Stimulated activated CD4-positive, alpha-beta T cell treated with anti-CD3 and anti-CD28 coated beads, TNF-alpha, amount 100 ng/mL, for 4 hours (primary cell): ENCODE results near the gene ABCC2.
A peak's percentile ranks its signal among the peaks of the same experiment; 100 is the strongest.
"Not testable (repeated sequence)": the region's sequence is repeated elsewhere in the genome, so short reads cannot be mapped to it uniquely, and the experiment has no call there.

ENCODE experiments used
- DNase-seq, 3 experiments: peaks; one replicate each; pipeline ENCODE4 v3.0.0-alpha.2; 2020; ENCODE audit warnings: low read depth in 3 of 3

ABCC2 gene

DNA sequence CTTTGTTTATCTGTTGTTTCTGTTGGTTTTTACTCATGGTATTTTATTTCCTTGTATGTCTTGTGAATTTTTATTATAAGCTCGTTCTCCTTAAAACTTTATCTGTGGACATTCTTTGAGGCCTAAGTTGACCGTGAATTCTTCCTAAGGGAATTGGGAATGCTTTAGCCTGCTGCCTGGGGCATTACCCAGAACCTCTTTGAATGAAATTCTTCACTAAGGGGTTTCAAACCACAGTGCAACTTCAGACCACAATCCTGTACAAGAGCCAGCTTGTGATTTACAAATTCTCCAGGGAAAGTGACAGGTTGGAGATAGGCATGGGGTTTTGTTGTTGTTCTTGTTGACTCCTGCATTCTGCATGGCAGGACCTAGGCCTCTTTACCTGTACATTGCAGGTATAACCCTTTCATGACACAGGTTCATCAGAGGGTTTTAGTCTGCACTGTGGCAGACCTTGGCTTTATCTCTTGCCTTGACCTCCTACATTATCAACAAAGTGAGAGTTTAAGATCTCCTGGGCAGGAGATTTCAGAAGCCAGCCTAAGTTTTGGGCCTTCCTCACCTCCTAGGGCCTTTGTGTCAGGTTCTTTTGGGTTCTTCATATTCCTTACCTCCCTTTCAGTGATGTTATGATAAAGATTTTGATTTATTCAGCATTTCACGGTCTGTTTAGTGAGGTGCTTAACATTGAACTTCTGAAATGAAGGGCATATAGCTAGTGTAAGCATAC is 70.2 kb downstream of the ABCC2 start:
- DNase-seq, result no peak

- no peak for DNase-seq
These were observed 71.2 kb downstream of the ABCC2 start for GRCh38 chr10:99853655-99854054.

DNA sequence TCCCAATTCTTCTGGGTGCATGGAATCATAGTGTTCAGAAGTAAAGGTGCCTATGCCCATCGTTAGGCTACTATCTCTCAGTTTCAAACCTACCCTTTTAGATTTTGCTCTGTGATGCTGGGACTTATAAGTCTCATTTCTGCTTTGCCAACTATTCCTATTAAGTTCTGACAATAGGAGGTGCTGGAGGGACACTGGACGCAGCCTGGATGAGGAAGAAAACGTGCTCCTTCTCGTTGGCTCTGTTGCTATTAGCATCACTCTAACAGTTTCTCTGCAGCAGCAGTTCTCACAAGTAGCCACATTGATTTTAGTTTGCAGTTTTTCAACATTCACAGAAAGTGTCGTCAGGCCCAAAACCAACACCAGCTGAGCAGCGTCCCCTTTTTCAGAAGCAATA is 72.4 kb downstream of the ABCC2 start:
- no peak for DNase-seq

DNA sequence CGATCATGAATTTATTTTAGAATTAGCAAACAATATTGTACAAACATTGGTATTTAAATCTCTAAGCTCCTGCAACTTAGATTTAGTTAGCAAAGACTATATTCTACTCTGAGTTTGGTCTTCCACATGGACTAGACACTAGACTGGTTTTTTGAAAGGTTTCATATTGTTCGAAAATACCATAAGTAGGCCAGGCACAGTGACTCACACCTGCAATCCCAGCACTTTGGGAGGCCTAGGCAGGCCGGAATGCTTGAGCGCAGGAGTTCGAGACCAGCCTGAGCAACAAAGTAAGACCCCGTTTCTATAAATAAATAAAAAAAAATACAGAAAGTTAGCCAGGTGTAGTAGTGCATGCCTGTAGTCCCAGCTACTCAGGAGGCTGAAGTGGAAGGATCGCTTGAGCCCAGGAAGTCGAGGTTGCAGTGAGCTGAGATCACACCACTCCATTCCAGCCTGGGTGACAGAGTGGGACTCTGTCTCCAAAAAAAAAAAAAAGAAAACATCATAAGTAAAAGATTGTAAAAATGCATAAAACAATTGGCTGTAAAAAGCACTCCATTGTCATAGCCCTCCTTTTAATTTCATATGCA is 73.1 kb downstream of the ABCC2 start:
- no peak for DNase-seq

GRCh38 chr10:99858849-99859248 is 76.4 kb downstream of the ABCC2 start:
- DNase-seq, result no peak

DNA sequence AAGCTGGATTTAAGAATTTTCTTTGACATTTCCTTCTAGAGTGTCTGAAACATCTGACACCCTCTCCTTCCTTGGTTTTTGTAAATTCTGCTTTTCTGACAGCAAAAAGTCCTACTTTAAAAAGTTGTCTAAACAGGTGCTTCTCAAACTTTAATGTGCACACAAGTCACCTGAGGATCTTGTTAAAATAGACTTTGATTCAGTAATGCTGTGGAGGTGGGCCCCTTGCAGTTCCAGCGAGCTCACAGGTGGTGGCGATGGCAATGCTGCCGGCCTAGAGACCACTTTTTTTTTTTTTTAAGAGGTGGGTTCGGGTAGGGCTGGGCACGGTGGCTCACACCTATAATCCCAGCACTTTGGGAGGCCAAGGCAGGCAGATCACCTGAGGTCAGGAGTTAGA is 77.1 kb downstream of the ABCC2 start:
- no peak for DNase-seq

DNA sequence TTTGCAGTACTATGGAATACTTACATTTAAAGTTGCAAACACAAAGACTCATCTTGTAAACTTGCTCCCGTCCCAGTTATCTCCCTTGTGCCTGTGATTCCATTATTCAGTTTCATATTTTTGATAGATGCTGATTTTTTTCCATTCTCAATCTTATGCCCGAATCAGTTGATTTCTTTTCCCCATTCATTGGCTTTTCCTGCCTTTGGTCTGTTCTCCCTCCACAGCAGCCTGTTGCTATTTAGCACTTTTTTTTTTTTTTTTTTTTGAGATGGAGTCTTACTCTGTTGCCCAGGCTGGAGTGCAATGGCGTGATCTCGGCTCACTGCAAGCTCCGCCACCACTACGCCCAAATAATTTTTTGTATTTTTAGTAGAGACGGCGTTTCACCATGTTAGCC is 78.0 kb downstream of the ABCC2 start:
- no peak for DNase-seq

GRCh38 chr10:99863535-99864240 is 81.2 kb downstream of the ABCC2 start:
- DNase-seq, result not testable (repeated sequence)

GRCh38 chr10:99867250-99867649 is 84.8 kb downstream of the ABCC2 start:
- DNase-seq, result not testable (repeated sequence)

- DNase-seq, result no peak
These were observed 87.2 kb downstream of the ABCC2 start for GRCh38 chr10:99869581-99870122.

DNA sequence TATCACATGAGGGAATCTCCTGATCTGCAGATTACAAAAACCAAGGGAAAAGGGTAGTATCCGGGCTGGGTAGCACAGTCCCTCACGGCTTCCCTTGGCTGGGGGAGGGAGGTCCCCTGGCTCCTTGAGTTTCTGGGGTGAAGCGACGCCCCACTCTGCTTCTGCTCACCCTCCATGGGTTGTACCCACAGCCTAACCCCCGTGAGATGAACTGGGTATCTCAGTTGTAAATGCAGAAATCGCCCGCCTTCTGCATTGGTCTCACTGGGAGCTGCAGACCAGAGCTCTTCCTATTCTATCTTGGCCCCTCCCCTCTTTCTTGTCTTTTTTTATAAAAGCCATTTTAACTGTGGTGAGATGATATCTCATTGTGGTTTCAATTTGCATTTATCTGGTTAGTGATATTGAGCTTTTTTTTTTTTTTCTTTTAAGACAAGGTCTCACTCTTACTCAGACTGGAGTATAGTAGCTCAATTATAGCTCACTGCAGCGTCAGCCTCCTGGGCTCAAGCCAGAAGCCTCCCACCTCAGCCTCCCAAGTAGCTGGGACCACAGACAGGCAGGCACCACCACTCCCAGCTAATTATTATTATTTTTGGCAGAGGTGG is 87.8 kb downstream of the ABCC2 start:
- peak in 1 of 3 experiments; percentile 19 for DNase-seq

DNA sequence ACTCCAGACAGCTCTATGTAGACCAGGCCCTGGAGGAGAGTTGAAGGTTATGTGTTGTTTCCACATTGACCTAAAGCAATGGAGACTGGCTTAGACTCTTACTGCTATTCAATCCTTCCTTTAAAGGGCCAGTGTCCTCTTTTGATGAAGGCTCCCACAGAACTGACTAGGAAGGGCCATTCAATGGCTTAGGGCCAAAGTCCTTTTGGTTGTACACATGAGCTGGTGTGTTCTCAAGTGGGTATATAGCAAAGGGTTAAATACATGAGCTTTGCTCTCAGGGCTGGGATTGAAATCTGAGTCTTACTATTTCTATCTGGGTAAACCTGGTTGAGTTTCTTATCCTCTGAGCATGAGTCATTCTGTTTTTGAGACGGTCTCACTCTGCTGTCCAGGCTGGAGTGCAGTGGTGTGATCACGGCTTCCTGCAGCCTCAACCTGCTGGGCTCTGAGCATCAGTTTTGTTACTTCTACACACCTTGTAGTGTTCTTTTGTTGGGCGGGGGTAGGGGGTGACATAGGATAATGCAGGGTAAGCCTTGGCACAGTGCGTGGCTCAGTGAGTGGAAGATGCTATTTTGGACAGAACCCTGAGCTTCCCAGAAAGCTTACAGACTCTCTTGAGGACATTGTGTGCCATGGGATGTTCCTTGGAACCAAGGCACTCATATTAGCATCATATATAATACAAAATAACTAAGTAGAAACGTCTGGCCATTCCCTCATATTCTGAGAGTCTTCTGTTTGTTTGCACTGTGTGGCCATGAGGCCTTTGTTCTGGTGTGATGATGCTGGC is 90.1 kb downstream of the ABCC2 start:
- DNase-seq, result no peak

- DNase-seq, result no peak
These were observed 91.4 kb downstream of the ABCC2 start for GRCh38 chr10:99873846-99874245.

DNA sequence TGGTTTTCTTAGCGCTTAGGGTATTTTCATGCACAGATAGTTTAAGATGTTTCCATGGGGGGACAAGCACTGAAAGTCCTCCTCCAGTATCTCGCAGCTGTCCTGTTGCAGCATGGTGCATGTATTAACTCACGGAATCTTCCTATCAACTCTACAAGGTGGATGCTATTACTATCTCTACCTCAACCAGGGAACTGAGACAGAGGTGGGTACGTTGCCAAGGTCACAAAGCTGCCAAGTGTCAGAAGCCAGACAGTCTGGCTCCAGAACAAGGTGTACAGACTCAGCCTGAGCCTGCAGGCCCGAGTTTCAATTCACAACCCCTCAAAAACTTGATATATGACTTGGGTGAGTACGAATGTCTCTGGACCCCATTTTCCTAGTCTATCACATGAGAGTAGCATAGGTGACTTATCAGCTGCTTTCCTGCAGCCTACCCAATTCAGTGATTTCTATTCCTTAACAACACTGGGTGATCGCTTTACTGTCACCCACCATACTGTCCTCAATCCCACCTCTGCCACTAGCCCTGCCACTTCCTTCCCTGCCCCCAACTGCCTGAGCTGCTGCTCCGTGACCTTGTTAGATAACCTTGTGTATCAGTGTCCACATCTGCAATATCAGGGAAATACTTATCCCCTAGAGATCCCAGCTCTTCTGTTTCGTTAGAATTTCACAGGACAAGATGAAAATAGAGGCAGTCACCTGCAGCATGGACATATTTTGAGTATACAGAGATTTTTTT is 92.1 kb downstream of the ABCC2 start:
- no peak for DNase-seq

- DNase-seq, result no peak
These were observed 93.0 kb downstream of the ABCC2 start for GRCh38 chr10:99875473-99875872.

- DNase-seq, result no peak
These were observed 97.8 kb downstream of the ABCC2 start for GRCh38 chr10:99880080-99880835.

DNA sequence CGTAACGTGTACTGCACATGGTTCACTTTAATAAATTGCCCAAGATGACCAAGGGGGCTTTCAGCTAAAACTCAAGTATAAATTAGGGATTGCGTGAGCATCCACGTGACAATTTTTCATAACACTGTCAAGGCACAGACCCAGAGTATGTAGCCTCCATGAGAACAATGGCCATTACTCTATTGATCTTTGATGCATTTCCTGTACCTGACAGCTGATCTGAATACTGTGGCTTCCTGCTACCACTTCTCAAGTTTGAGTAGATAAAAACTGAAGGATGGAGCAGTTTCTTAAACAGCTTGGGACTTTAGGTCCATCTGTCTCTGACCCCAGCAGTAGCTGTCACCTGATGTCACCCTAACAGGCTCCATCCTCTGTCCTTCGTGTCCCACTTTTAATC is 98.9 kb downstream of the ABCC2 start:
- no peak for DNase-seq

- DNase-seq, result no peak
These were observed 101.1 kb downstream of the ABCC2 start for GRCh38 chr10:99883523-99883922.

DNA sequence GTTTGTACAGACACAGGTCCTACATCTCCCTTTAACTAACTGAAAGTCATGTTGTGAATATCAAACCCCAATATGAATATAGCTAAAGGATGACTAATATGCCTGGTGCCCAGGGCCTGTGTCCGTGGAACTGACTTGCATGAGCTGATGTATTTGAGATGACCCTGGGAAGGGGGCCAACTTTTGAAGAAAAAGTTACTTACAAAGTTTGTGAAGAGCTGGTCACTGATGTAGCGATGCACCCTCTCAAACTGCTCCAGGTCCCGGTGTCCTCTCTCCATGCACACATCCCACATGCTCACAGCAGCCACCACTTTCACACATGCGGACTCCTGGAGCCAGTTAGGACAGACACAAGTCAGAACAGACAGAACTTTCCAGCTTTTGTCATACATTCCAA is 106.2 kb downstream of the ABCC2 start:
- DNase-seq, result no peak

GRCh38 chr10:99894613-99895012 is 112.2 kb downstream of the ABCC2 start:
- no peak for DNase-seq
